EH (cell line): ENCODE results near the gene AFAP1L1.

Source experiments
- DNase-seq: peaks from one replicate; pipeline ENCODE4 v3.0.0-alpha.2; 2015; ENCODE audit warnings: low read depth

Gene AFAP1L1

GRCh38 chr5:149284501-149284900 lies 12.8 kb downstream of the AFAP1L1 start:
- no peak for DNase-seq

GRCh38 chr5:149285153-149285552 lies 13.5 kb downstream of the AFAP1L1 start:
- no peak for DNase-seq

GRCh38 chr5:149288436-149288835 lies 16.8 kb downstream of the AFAP1L1 start:
- DNase-seq = no peak

GRCh38 chr5:149289301-149289700 lies 17.6 kb downstream of the AFAP1L1 start:
- DNase-seq = no peak

GRCh38 chr5:149294872-149295829 lies 23.5 kb downstream of the AFAP1L1 start:
- no peak for DNase-seq

- no peak for DNase-seq
Observed at GRCh38 chr5:149297340-149298025, 25.8 kb downstream of the AFAP1L1 start.

GRCh38 chr5:149298163-149298562 lies 26.5 kb downstream of the AFAP1L1 start:
- no peak for DNase-seq

GRCh38 chr5:149298842-149299404 lies 27.3 kb downstream of the AFAP1L1 start:
- DNase-seq = no peak

GRCh38 chr5:149299451-149300054 lies 27.9 kb downstream of the AFAP1L1 start:
- DNase-seq = no peak

- DNase-seq = no peak
Observed at GRCh38 chr5:149300441-149300840, 28.8 kb downstream of the AFAP1L1 start.

- DNase-seq = no peak
Observed at GRCh38 chr5:149301049-149301743, 29.5 kb downstream of the AFAP1L1 start.

- peak; percentile 80 for DNase-seq
Observed at GRCh38 chr5:149301744-149302380, 30.2 kb downstream of the AFAP1L1 start.

GRCh38 chr5:149302641-149303040 lies 31.0 kb downstream of the AFAP1L1 start:
- no peak for DNase-seq

- no peak for DNase-seq
Observed at GRCh38 chr5:149303210-149303609, 31.6 kb downstream of the AFAP1L1 start.

GRCh38 chr5:149304195-149305078 lies 32.8 kb downstream of the AFAP1L1 start:
- no peak for DNase-seq

GRCh38 chr5:149309354-149309753 lies 37.7 kb downstream of the AFAP1L1 start:
- DNase-seq = no peak

- DNase-seq = no peak
Observed at GRCh38 chr5:149310488-149310887, 38.8 kb downstream of the AFAP1L1 start.

- DNase-seq = peak; percentile 75
Observed at GRCh38 chr5:149310947-149311658, 39.4 kb downstream of the AFAP1L1 start.

GRCh38 chr5:149313151-149313841 lies 41.6 kb downstream of the AFAP1L1 start:
- no peak for DNase-seq
